Neuronal stem cell (in vitro differentiated cells): ENCODE results near the gene PDZRN3.

ENCODE experiments used
- DNase-seq: peaks from one replicate; pipeline ENCODE4 v3.0.0-alpha.2; 2013; ENCODE audit warnings: low spot score
- H2AFZ ChIP-seq: one replicate; pipeline ENCODE4 v1.6.1; 2013; ENCODE audit warnings: mild to moderate bottlenecking, low read length, inconsistent platforms
- H2AK5ac ChIP-seq: 2 replicates; pipeline ENCODE4 v1.6.1; 2013; ENCODE audit warnings: low read depth, mild to moderate bottlenecking, inconsistent platforms, low read length, moderate library complexity, mixed read lengths
- H2BK120ac ChIP-seq: 2 replicates; pipeline ENCODE4 v1.6.1; 2013; ENCODE audit warnings: low read depth, mild to moderate bottlenecking, inconsistent platforms, low read length, moderate library complexity, mixed read lengths
- H2BK12ac ChIP-seq: one replicate; pipeline ENCODE4 v1.6.1; 2013; ENCODE audit warnings: low read length, inconsistent platforms
- H2BK15ac ChIP-seq: 2 replicates; pipeline ENCODE4 v1.6.1; 2013; ENCODE audit warnings: mild to moderate bottlenecking, low read length, inconsistent platforms, mixed read lengths
- H2BK5ac ChIP-seq: one replicate; pipeline ENCODE4 v1.6.1; 2013; ENCODE audit warnings: inconsistent platforms, mild to moderate bottlenecking, low read length, moderate library complexity
- H3K14ac ChIP-seq: one replicate; pipeline ENCODE4 v1.6.1; 2013; ENCODE audit warnings: low read length, inconsistent platforms
- H3K18ac ChIP-seq: 2 replicates; pipeline ENCODE4 v1.6.1; 2013; ENCODE audit warnings: low read length, inconsistent platforms
- H3K23ac ChIP-seq: 2 replicates; pipeline ENCODE4 v1.6.1; 2013; ENCODE audit warnings: low read depth, mild to moderate bottlenecking, mixed read lengths, low read length, inconsistent platforms; ENCODE audit not compliant: poor library complexity
- H3K27ac ChIP-seq: replicated peaks from 3 replicates; pipeline ENCODE4 v1.5.1; 2013; ENCODE audit warnings: low read length, inconsistent platforms
- H3K27me3 ChIP-seq, 3 experiments: 2 replicates each; pipeline ENCODE4 v1.6.1; 2013; ENCODE audit warnings: low read length in 3 of 3, mild to moderate bottlenecking in 2 of 3, inconsistent platforms in 1 of 3, low read depth in 1 of 3, mixed read lengths in 1 of 3, moderate library complexity in 1 of 3; ENCODE audit not compliant: control insufficient read depth in 3 of 3, insufficient read depth in 3 of 3
- H3K36me3 ChIP-seq, 2 donors: replicated peaks in 1 of 2; 2 replicates each; pipeline ENCODE4 v1.6.1; 2013; ENCODE audit warnings: low read length in 2 of 2; ENCODE audit not compliant: control insufficient read depth in 2 of 2, insufficient read depth in 2 of 2
- H3K4ac ChIP-seq: 2 replicates; pipeline ENCODE4 v1.6.1; 2013; ENCODE audit warnings: inconsistent platforms, mild to moderate bottlenecking, low read length, moderate library complexity
- H3K4me1 ChIP-seq, 2 donors: 1 replicate in 1 of 2; 2 replicates in 1 of 2; pipeline ENCODE4 v1.6.1; 2013; ENCODE audit warnings: low read length in 2 of 2, low read depth in 1 of 2; ENCODE audit not compliant: control insufficient read depth in 2 of 2, insufficient read depth in 1 of 2
- H3K4me2 ChIP-seq: one replicate; pipeline ENCODE4 v1.6.1; 2013; ENCODE audit warnings: mild to moderate bottlenecking, low read length, inconsistent platforms; ENCODE audit not compliant: insufficient read depth, poor library complexity, severe bottlenecking
- H3K4me3 ChIP-seq, 2 donors: 2 replicates each; pipeline ENCODE4 v1.5.1; 2013; ENCODE audit warnings: low read length in 2 of 2, mild to moderate bottlenecking in 2 of 2, inconsistent platforms in 1 of 2, moderate library complexity in 1 of 2
- H3K79me1 ChIP-seq: one replicate; pipeline ENCODE4 v1.6.1; 2013; ENCODE audit warnings: low read depth, mild to moderate bottlenecking, inconsistent platforms, low read length, moderate library complexity
- H3K9ac ChIP-seq: one replicate; pipeline ENCODE4 v1.6.1; 2013; ENCODE audit warnings: mild to moderate bottlenecking, low read depth, low read length, inconsistent platforms; ENCODE audit not compliant: poor library complexity
- H3K9me3 ChIP-seq, 2 donors: replicated peaks in 1 of 2; 2 replicates each; pipeline versions ENCODE3 to v1.6.1; 2013; ENCODE audit warnings: low read length in 2 of 2, mild to moderate bottlenecking in 2 of 2, inconsistent platforms in 1 of 2, low read depth in 1 of 2, mixed read lengths in 1 of 2, moderate library complexity in 1 of 2; ENCODE audit not compliant: control insufficient read depth in 2 of 2, insufficient read depth in 1 of 2
- H4K8ac ChIP-seq: one replicate; pipeline ENCODE4 v1.6.1; 2013; ENCODE audit warnings: low read depth, mild to moderate bottlenecking, inconsistent platforms, low read length, moderate library complexity
- H4K91ac ChIP-seq: one replicate; pipeline ENCODE4 v1.6.1; 2013; ENCODE audit warnings: low read length, low read depth, mild to moderate bottlenecking, inconsistent platforms; ENCODE audit not compliant: poor library complexity
- WGBS, 2 donors: extraction: QIAGEN DNeasy Blood & Tissue Kit; methylation state at CpG; one replicate each; pipeline ENCODE4 v1.1.7; 2013; ENCODE audit warnings: missing lambda C conversion rate in 2 of 2, mixed read lengths in 1 of 2; ENCODE audit not compliant: insufficient read length in 2 of 2, insufficient replicate concordance in 1 of 2; ENCODE audit errors: extremely low coverage in 2 of 2; 5-methylcytosine and 5-hydroxymethylcytosine counted together

PDZRN3 gene

DNA sequence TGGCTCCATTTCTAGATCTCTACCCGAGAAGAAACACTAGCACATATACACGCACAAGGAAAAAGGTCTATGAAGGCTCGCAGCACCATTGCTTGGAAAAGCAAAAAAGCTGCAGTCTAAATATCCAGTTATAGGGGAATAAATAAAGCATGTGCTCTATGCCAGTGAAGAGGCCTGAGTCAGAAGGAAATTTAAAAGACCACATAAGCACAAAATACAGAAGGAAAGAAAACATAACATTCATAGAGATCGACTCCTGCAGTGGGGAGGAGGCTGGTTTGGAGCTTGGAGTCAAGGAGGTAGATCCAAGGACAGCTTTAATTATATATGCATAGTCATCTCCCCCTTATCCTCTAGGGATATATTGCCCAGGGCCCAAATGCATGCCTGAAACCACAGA is 114.4 kb downstream of the PDZRN3 start:
- Histone ChIP-seq H3K79me1 (no peaks in the 10 kb centered on the region), H3K23ac (no peak overlapping the region), H3K14ac (no peak overlapping the region), H3K27ac (no peak overlapping the region), H3K4ac (no peak overlapping the region), H2BK15ac (no peak overlapping the region), H2AK5ac (no peak overlapping the region), H3K9me3 (no peaks in the 10 kb centered on the region), H3K27me3 (no peaks in the 10 kb centered on the region), H4K91ac (no peak overlapping the region), H2AFZ (no peak overlapping the region), H2BK12ac (no peak overlapping the region), H3K4me3 (no peak overlapping the region), H2BK5ac (no peak overlapping the region), H3K4me2 (no peak overlapping the region), H3K18ac (no peak overlapping the region), H4K8ac (no peak overlapping the region), H3K36me3 (no peaks in the 10 kb centered on the region), H3K4me1 (peaks cover 4 to 15% of the 10 kb centered on the region in 2 donors), H2BK120ac (no peak overlapping the region), H3K9ac (no peak overlapping the region)
- no CpG with 5 or more reads among the region's 4 CpGs for WGBS, 2 donors
- DNase-seq = no peak

DNA sequence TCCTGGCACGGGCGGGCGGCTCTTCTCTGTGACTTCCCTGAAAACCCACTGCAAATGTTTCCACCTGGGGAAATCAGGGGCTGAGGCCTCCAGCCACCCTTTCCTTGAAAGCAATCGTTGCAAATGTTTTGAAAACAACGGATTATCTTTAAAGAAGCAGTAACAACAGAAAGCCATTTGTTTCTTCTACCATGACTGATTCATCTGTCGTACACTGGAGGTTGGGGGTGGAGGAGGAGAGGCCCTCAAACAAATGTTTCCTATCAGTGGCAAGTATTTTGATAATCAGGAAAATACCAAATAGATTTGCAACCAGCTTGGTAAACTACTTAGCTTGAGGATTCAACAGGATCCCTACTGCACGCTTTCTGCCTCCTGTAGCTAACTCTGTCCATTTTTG is 114.9 kb downstream of the PDZRN3 start:
- no peak for DNase-seq
- Histone ChIP-seq H3K36me3 (no peaks in the 10 kb centered on the region), H3K4ac (no peak overlapping the region), H2BK12ac (no peak overlapping the region), H2AFZ (no peak overlapping the region), H3K9me3 (no peaks in the 10 kb centered on the region), H2BK5ac (no peak overlapping the region), H3K27me3 (no peaks in the 10 kb centered on the region), H3K18ac (no peak overlapping the region), H4K8ac (no peak overlapping the region), H3K4me1 (peaks cover 4 to 18% of the 10 kb centered on the region in 2 donors), H2AK5ac (no peak overlapping the region), H3K4me3 (no peak overlapping the region), H3K23ac (no peak overlapping the region), H2BK15ac (no peak overlapping the region), H4K91ac (no peak overlapping the region), H2BK120ac (no peak overlapping the region), H3K9ac (no peak overlapping the region), H3K79me1 (no peaks in the 10 kb centered on the region), H3K4me2 (no peak overlapping the region), H3K27ac (no peak overlapping the region), H3K14ac (no peak overlapping the region)
- no CpG with 5 or more reads among the region's 7 CpGs for WGBS, 2 donors

DNA sequence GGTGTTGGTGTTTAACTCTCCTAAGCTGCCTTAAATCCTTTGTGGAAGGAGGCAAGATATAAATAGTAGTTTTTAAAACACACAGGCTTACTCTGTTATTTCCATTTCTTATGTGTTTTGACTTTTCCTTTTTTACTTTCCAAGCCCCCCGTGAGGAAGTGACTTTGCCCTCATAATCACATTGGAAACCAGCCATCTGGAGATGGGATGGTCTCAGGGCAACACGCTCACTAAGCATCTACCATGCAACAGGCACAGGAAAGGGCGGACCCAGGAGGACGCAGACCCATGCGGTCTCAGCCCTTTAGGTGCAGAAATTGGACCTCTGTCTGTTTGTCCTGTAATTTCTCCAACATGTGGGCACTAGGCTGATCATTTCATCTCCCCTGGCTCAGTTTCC is 115.7 kb downstream of the PDZRN3 start:
- Histone ChIP-seq H2BK15ac (no peak overlapping the region), H3K27ac (no peak overlapping the region), H3K79me1 (no peaks in the 10 kb centered on the region), H3K14ac (no peak overlapping the region), H3K4ac (no peak overlapping the region), H4K91ac (no peak overlapping the region), H2AFZ (no peak overlapping the region), H2BK120ac (no peak overlapping the region), H2BK12ac (no peak overlapping the region), H2AK5ac (no peak overlapping the region), H3K9me3 (no peaks in the 10 kb centered on the region), H3K9ac (no peak overlapping the region), H3K27me3 (no peaks in the 10 kb centered on the region), H4K8ac (no peak overlapping the region), H3K36me3 (no peaks in the 10 kb centered on the region), H3K4me3 (no peak overlapping the region), H3K23ac (no peak overlapping the region), H2BK5ac (no peak overlapping the region), H3K4me2 (no peak overlapping the region), H3K4me1 (peaks cover 4 to 25% of the 10 kb centered on the region in 2 donors), H3K18ac (no peak overlapping the region)
- WGBS, 2 donors = no CpG with 5 or more reads among the region's 5 CpGs
- no peak for DNase-seq

DNA sequence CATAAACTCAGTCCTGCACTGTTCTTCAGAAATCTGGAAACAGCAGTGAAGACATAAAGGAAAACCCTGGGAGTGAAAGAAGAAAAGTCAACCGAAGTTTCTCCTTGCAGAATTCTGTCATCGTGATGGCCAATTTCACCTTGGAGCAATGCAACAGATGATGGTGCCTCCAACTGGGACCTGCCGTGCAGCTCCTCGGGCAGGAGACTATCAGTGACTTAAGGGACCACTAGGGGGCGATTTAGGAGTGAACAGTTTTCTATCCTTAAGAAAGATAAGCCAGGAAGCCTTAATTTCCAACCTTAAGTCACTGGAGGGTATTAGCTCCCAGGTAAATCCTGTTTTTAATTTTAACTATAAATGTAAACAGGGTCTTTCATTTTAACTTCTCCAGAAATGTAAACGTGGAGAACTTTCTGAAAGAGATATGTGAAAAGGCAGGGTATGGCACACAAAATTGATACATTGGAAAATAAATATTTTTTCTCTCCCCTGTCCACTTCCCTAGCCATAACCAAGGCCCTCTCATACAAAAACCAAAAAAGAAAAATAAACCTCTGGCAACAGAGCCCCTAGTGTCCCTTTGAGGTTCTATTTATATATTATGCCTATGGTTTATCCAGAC is 116.3 kb downstream of the PDZRN3 start:
- no peaks in the 10 kb centered on the region for H3K27me3 ChIP-seq
- no peak overlapping the region for H3K9ac ChIP-seq

More for the DNA sequence above, 116.3 kb downstream of the PDZRN3 start:
- Histone ChIP-seq H4K8ac (no peak overlapping the region), H2BK15ac (no peak overlapping the region), H4K91ac (no peak overlapping the region), H3K4ac (no peak overlapping the region), H3K9me3 (no peaks in the 10 kb centered on the region), H2AFZ (no peak overlapping the region), H2AK5ac (no peak overlapping the region), H3K27ac (no peak overlapping the region), H2BK120ac (no peak overlapping the region), H3K4me3 (no peak overlapping the region), H2BK5ac (no peak overlapping the region), H3K79me1 (no peaks in the 10 kb centered on the region), H3K36me3 (no peaks in the 10 kb centered on the region), H3K4me2 (no peak overlapping the region), H3K14ac (no peak overlapping the region), H3K4me1 (peaks cover 4 to 31% of the 10 kb centered on the region in 2 donors), H3K18ac (no peak overlapping the region), H2BK12ac (no peak overlapping the region), H3K23ac (no peak overlapping the region)
- no CpG with 5 or more reads among the region's 6 CpGs for WGBS, 2 donors
- peak; percentile 31 for DNase-seq
